SK-N-SH (cell line): ENCODE results near the gene TGFB3. TPM values are rescaled to one million over a fixed set of nuclear protein-coding genes. Genes with fewer than 3 reads are reported as not detected.

Experiments
- CTCF ChIA-PET: fragments of 300-600, 350-600 bp; formaldehyde crosslinking; extraction: SDS; loops from one replicate; lab custom pipeline; 2021; lab: Yijun Ruan, JAX
- POLR2A ChIA-PET: fragments of 350-600 bp; sonication (Branson Sonifier 250); formaldehyde crosslinking; extraction: SDS; loops from one replicate; lab custom pipeline; 2020; ENCODE audit warnings: antibody characterized with exemption, inconsistent platforms; lab: Yijun Ruan, JAX
- DNase-seq: peaks from one replicate; pipeline ENCODE4 v3.0.0; 2012
- H2AFZ ChIP-seq: fragments of 200-600 bp; sonication (generic); 2 replicates; pipeline ENCODE4 v1.8.1; 2016; ENCODE audit warnings: antibody characterized with exemption, mild to moderate bottlenecking, low read depth
- H3F3A ChIP-seq: fragments of 200-600 bp; sonication (generic); replicated peaks from 2 replicates; pipeline ENCODE3; 2016; ENCODE audit warnings: antibody characterized with exemption, mild to moderate bottlenecking; ENCODE audit not compliant: insufficient read depth
- H3K27ac ChIP-seq, 2 experiments: fragments of 200-500 bp in 1 of 2; fragments of 200-600 bp in 1 of 2; sonication (Bioruptor generic) in 1 of 2; sonication (generic), shearing (Covaris generic) in 1 of 2; 2 replicates each; pipeline versions ENCODE4 v1.5.1 to v1.6.1; 2014 to 2016; ENCODE audit warnings: low read depth in 2 of 2, inconsistent platforms in 1 of 2, low read length in 1 of 2, mild to moderate bottlenecking in 1 of 2, mixed read lengths in 1 of 2
- H3K27me3 ChIP-seq: fragments of 200-600 bp; sonication (generic), shearing (Covaris generic); 2 replicates; pipeline ENCODE4 v1.6.1; 2016; ENCODE audit warnings: mixed run types; ENCODE audit not compliant: insufficient read depth
- H3K36me3 ChIP-seq, 2 experiments: fragments of 200-500 bp in 1 of 2; fragments of 200-600 bp in 1 of 2; sonication (Bioruptor generic) in 1 of 2; sonication (generic) in 1 of 2; replicated peaks in 1 of 2; 2 replicates each; pipeline versions ENCODE3 to v1.5.1; 2014 to 2016; ENCODE audit warnings: low read length in 1 of 2, mild to moderate bottlenecking in 1 of 2; ENCODE audit not compliant: insufficient read depth in 2 of 2, control insufficient read depth in 1 of 2
- H3K4me1 ChIP-seq, 2 experiments: fragments of 200-500 bp in 1 of 2; fragments of 200-600 bp in 1 of 2; sonication (Bioruptor generic) in 1 of 2; sonication (generic), shearing (Covaris generic) in 1 of 2; 2 replicates each; pipeline versions ENCODE4 v1.5.1 to v1.6.1; 2014 to 2016; ENCODE audit warnings: low read depth in 1 of 2, low read length in 1 of 2, mixed run types in 1 of 2; ENCODE audit not compliant: insufficient read depth in 2 of 2, control insufficient read depth in 1 of 2
- H3K4me2 ChIP-seq: fragments of 200-600 bp; sonication (generic), shearing (Covaris generic); 2 replicates; pipeline ENCODE4 v1.6.1; 2017; ENCODE audit warnings: mixed run types
- H3K4me3 ChIP-seq, 2 experiments: fragments of 200-500 bp in 1 of 2; fragments of 200-600 bp in 1 of 2; sonication (Bioruptor generic) in 1 of 2; sonication (generic), shearing (Covaris generic) in 1 of 2; 2 replicates each; pipeline versions ENCODE4 v1.5.1 to v1.8.1; 2014 to 2016; ENCODE audit warnings: low read depth in 2 of 2, inconsistent platforms in 1 of 2, low read length in 1 of 2, mild to moderate bottlenecking in 1 of 2, mixed read lengths in 1 of 2, moderate library complexity in 1 of 2
- H3K79me2 ChIP-seq: fragments of 200-600 bp; sonication (generic); 2 replicates; pipeline ENCODE4 v1.8.1; 2017; ENCODE audit warnings: mild to moderate bottlenecking; ENCODE audit not compliant: insufficient read depth
- H3K9ac ChIP-seq: fragments of 200-600 bp; sonication (generic); 2 replicates; pipeline ENCODE4 v1.6.1; 2017; ENCODE audit warnings: mixed run types
- H3K9me2 ChIP-seq: fragments of 200-600 bp; sonication (generic); 2 replicates; pipeline ENCODE4 v1.6.1; 2017; ENCODE audit warnings: mixed run types
- H3K9me3 ChIP-seq: fragments of 200-600 bp; sonication (generic); 2 replicates; pipeline ENCODE4 v1.6.1; 2017; ENCODE audit warnings: mixed run types, mild to moderate bottlenecking, moderate library complexity
- H4K20me1 ChIP-seq: fragments of 200-600 bp; sonication (generic); 2 replicates; pipeline ENCODE4 v1.6.1; 2017; ENCODE audit warnings: mild to moderate bottlenecking, mixed run types; ENCODE audit not compliant: insufficient read depth
- CHD2 ChIP-seq: fragments of 150-350 bp; IDR thresholded peaks from 2 replicates; pipeline ENCODE4 v1.6.1; 2018; ENCODE audit warnings: low read length; ENCODE audit not compliant: partially characterized antibody
- CTCF ChIP-seq: fragments of 200-600 bp; sonication (generic); IDR thresholded peaks from 2 replicates; pipeline ENCODE4 v1.6.1; 2017; ENCODE audit warnings: antibody characterized with exemption, mild to moderate bottlenecking, moderate library complexity
- ELF1 ChIP-seq: IDR thresholded peaks from 2 replicates; pipeline ENCODE4 v1.4.0; 2012
- EZH2phosphoT487 ChIP-seq: fragments of 200-600 bp; sonication (generic); IDR thresholded peaks from 2 replicates; pipeline ENCODE4 v1.6.1; 2017; ENCODE audit warnings: low read depth, mixed run types, mild to moderate bottlenecking, antibody characterized with exemption, moderate library complexity, borderline replicate concordance
- FOSL2 ChIP-seq: IDR thresholded peaks from 2 replicates; pipeline ENCODE4 v1.4.0; 2012; ENCODE audit warnings: low read depth, mild to moderate bottlenecking, moderate library complexity, borderline replicate concordance
- FOXM1 ChIP-seq: IDR thresholded peaks from 2 replicates; pipeline ENCODE4 v1.4.0; 2012; ENCODE audit warnings: low read depth, mild to moderate bottlenecking
- GATA2 ChIP-seq: sonication (generic); formaldehyde crosslinking; IDR thresholded peaks from 2 replicates; pipeline ENCODE4 v1.5.0; 2020; ENCODE audit warnings: mild to moderate bottlenecking, missing genetic modification reagents
- IRF3 ChIP-seq: fragments of 150-350 bp; IDR thresholded peaks from 2 replicates; pipeline ENCODE4 v1.6.1; 2016; ENCODE audit warnings: mild to moderate bottlenecking, low read depth, low read length
- MEF2A ChIP-seq: IDR thresholded peaks from 2 replicates; pipeline ENCODE4 v1.4.0; 2012; ENCODE audit warnings: low read depth, borderline replicate concordance
- MXI1 ChIP-seq: IDR thresholded peaks from 2 replicates; pipeline ENCODE4 v1.6.1; 2012; ENCODE audit warnings: mild to moderate bottlenecking, low read depth, low read length, improper control_type of control experiment
- NFIC ChIP-seq: IDR thresholded peaks from 2 replicates; pipeline ENCODE4 v1.4.0; 2012; ENCODE audit warnings: borderline replicate concordance
- PBX3 ChIP-seq: IDR thresholded peaks from 2 replicates; pipeline ENCODE4; 2012
- RAD21 ChIP-seq: IDR thresholded peaks from 2 replicates; pipeline ENCODE4 v1.6.1; 2012; ENCODE audit warnings: mild to moderate bottlenecking, low read length
- RCOR1 ChIP-seq: fragments of 150-350 bp; IDR thresholded peaks from 2 replicates; pipeline ENCODE4 v1.6.1; 2017; ENCODE audit warnings: antibody characterized with exemption, low read length
- REST ChIP-seq: IDR thresholded peaks from 2 replicates; pipeline ENCODE4 v1.6.1; 2012; ENCODE audit warnings: mild to moderate bottlenecking, low read depth, low read length, moderate library complexity
- RXRA ChIP-seq: IDR thresholded peaks from 2 replicates; pipeline ENCODE4 v1.4.0; 2012; ENCODE audit warnings: low read depth, mild to moderate bottlenecking, borderline replicate concordance
- TAF1 ChIP-seq: IDR thresholded peaks from 2 replicates; pipeline ENCODE4 v1.6.1; 2012; ENCODE audit warnings: low read depth, mild to moderate bottlenecking, low read length, moderate library complexity, borderline replicate concordance
- USF2 ChIP-seq: fragments of 150-350 bp; IDR thresholded peaks from 2 replicates; pipeline ENCODE4 v1.6.1; 2017; ENCODE audit warnings: antibody characterized with exemption, low read length, low read depth, borderline replicate concordance
- YY1 ChIP-seq: IDR thresholded peaks from 2 replicates; pipeline ENCODE4 v1.4.0; 2012; ENCODE audit warnings: low read depth, mild to moderate bottlenecking
- ZBTB33 ChIP-seq: IDR thresholded peaks from 2 replicates; pipeline ENCODE4 v1.4.0; 2012; ENCODE audit warnings: low read depth, borderline replicate concordance
- WGBS: methylation state at CpG from one replicate; pipeline ENCODE4 v1.1.6; 2017; ENCODE audit warnings: low lambda C conversion rate; 5-methylcytosine and 5-hydroxymethylcytosine counted together
- polyA plus RNA-seq, 3 experiments: library from polyadenylated mRNA; depleted of rRNA; stranded (reverse); fragments of >200 nt; gene quantifications; 2 replicates each; pipeline ENCODE4 v1.2.3, GENCODE V29; 2012

Gene TGFB3
- polyA plus RNA-seq, 1 of the 3 experiments (the other 2 are of a cell fraction): 7.6 TPM

GRCh38 chr14:75995372-75996041 is 13.7 kb upstream of the TGFB3 start:
- H3F3A ChIP-seq: no peaks in the 10 kb centered on the region
- CTCF ChIA-PET: interaction anchor here (1.8 to 3.1 kb wide), 2 partner anchors 13 to 14 kb away, joined by 11 read pairs; partner anchors contain the start of gene TGFB3
- 94% methylated on average over 17 of the region's 17 CpGs for WGBS
- H3K4me2 ChIP-seq: no peak overlapping the region
- peaks cover 0 to under 1% of the 10 kb centered on the region in 2 experiments; a peak in 1 of 4 replicates for H3K4me1 ChIP-seq
- no peak overlapping the region for H3K9ac ChIP-seq
- no peaks in the 10 kb centered on the region for H3K9me2 ChIP-seq
- H3K27me3 ChIP-seq: no peaks in the 10 kb centered on the region
- TF ChIP-seq RXRA (no peak), YY1 (no peak), MXI1 (no peak), IRF3 (no peak), ZBTB33 (no peak), PBX3 (no peak), CTCF (no peak), FOSL2 (no peak), EZH2phosphoT487 (no peak), USF2 (no peak), FOXM1 (no peak), CHD2 (no peak), TAF1 (no peak), GATA2 (CRISPR knock-in tag) (no peak), RAD21 (no peak), MEF2A (no peak), REST (no peak), ELF1 (no peak), RCOR1 (no peak), NFIC (no peak)
- no peak overlapping the region for H3K27ac ChIP-seq
- DNase-seq: no peak
- no peaks in the 10 kb centered on the region for H3K79me2 ChIP-seq
- POLR2A ChIA-PET: interaction anchor here (1.6 kb wide), 1 partner anchor 14 kb away, joined by 3 read pairs; no protein-coding TSS in a partner anchor
- no peak overlapping the region for H2AFZ ChIP-seq
- H4K20me1 ChIP-seq: no peaks in the 10 kb centered on the region
- H3K4me3 ChIP-seq: no peak overlapping the region
- peaks cover 26 to 82% of the 10 kb centered on the region in 2 experiments for H3K36me3 ChIP-seq
- no peaks in the 10 kb centered on the region for H3K9me3 ChIP-seq
